Measurements from ENCODE around the gene CENATAC.
"Not testable (repeated sequence)": the region's sequence is repeated elsewhere in the genome, so short reads cannot be mapped to it uniquely, and the experiment has no call there.

Gene CENATAC

GRCh38 chr11:119056421-119056999, 58.6 kb downstream of the CENATAC start:
- peak; percentile 80 for DNase-seq

DNA sequence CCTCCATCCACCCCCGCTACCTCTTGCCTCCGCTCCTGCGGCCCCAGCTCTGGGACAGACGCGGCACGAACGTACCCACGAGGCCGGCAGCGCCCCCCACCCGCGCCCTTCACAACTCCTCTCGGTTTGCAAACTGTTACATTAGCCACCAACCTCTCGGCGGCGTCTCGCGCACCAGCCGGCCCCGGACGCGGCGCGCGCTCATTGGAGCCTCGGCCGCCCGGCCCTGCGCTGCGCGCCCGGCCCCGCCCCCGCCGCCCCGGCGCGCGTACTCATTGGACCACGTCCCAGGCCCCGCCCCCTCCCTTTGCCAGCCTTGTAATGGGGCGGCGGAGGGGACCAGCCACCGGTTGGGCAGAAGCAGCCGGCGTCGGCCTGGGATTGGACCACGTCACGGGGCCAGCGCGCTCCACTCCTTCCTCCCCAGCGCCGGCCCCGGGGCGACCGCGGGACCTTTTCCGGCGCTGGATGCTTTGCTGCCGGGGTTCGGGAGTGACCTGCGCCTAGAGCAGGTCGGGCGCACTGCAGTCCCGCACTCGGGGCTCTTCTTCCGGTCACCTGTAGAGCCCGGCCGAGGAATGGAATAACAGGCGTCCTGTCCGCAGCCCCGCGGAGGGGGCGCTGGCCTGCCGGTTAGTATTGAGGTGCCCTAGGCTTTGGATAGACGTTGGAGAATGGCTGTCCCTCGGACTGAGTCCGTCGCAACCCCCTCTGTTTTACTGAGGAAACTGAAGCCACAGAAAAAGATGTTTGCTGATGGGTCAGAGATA, 59.2 kb downstream of the CENATAC start, which contains the start of gene HYOU1:
TSS of gene HYOU1 (minus strand) at position 206 of the 770 bp plus-strand sequence. CDS start 1,045 bp downstream, outside the sequence.
- DNase-seq, result peak; percentile 99

GRCh38 chr11:119059128-119059527, 61.2 kb downstream of the CENATAC start:
- not testable (repeated sequence) for DNase-seq

DNA sequence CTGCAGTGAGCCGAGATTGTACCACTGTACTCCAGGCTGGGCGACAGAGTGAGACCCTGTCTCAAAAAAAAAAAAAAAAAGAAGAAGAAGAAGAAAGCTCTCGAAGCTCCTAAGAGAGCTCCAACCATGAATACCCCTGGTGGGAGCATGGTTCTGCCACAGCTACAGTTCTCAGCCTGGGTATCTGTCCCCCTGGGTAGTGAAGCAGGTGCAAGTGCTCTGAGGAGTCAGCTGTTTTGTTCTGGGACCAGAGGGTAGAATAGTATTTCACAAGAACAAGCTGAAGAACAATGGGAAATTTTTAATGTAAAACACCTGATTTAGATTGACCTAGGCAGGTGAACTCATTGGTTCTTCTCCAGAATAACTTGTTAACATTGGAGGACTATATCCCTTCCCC, 63.3 kb downstream of the CENATAC start:
- no peak for DNase-seq

DNA sequence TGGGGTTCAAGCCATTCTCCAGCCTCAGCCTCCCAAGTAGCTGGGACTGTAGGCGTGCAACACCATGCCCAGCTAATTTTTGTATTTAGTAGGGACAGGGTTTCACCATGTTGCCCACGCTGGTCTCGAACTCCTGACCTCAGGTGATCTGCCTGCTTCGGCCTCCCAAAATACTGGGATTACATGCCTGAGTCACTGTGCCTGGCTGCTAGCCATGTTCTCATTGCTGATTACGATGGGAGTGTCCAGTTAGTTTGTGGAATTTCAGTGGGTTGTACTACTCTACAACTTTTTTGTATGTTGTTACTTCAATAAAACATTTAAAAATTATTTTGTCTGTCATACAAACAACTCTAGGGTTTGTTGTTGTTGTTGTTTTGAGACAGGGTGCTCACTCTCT, 64.8 kb downstream of the CENATAC start:
- no peak for DNase-seq

DNA sequence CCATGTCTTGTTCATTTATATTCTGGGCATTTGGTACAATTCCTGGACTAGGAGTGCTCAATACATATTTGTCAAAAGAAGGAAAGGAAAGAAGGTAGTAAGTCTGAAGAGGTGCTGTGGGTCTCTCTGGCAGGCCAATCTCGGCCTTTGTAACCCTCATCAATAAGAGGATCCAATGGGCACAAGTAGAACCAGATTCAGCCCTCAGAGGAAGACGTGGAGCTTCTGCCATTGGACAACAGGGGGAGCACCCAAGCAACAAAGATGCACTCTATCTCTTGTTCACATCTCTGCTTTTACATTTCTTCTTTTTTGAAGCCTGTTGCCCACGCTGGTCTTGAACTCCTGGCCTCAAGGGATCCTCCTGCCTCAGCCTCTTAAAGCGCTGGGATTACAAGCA, 67.4 kb downstream of the CENATAC start:
- DNase-seq, result no peak

Measured in NCI-H146 (cell line).